ENCODE measurements around the gene CDX1.

GRCh38 chr5:150190503-150190979 lies 24.0 kb downstream of the CDX1 start:
- no peak for TF ChIP-seq POLR2AphosphoS5 (IDR thresholded peaks at IDR 0.05; ENCODE audit: borderline replicate concordance, low read depth, low read length)
- no peak for TF ChIP-seq EZH2 (IDR thresholded peaks at IDR 0.05)
- no peak for TF ChIP-seq FOXP2 (optimal IDR thresholded peaks at IDR 0.05; ENCODE audit: control extremely low read depth, extremely low read length, insufficient read depth)

Measured in SK-N-MC (cell line).